Stimulated activated CD4-positive, alpha-beta T cell treated with anti-CD3 and anti-CD28 coated beads, Interleukin-15, amount 100 ng/mL, for 48 hours (primary cell): ENCODE data around the gene BAAT.
"Not testable (repeated sequence)": the region's sequence is repeated elsewhere in the genome, so short reads cannot be mapped to it uniquely, and the experiment has no call there.

Experiments
- DNase-seq, 2 donors: peaks; one replicate each; pipeline ENCODE4 v3.0.0-alpha.2; 2020; ENCODE audit warnings: low read depth in 2 of 2

The BAAT gene

GRCh38 chr9:101384873-101385536 lies at the start of gene BAAT:
Gene BAAT (minus strand): TSS chr9:101385006. CDS start chr9:101371404, 13,602 bp downstream.
- DNase-seq: not testable (repeated sequence)

DNA sequence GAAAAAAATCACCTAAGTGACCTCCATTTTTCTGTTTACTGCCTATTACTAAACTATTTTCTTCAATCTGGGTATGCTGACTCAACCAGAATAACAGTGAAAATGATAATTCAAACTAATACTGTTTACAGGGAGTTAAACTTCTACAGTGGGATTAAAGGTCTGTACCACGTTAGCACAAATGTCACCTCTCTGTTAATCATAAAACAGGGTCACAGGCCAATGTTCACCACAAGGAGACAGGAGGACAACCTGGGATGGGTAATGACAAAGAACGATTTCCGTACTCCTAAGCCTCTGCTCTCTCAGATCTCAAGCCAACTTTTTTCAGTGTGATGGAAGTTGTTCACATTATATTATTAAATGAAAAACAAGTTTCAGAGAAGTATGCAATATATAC lies 48.4 kb upstream of the BAAT start:
- no peak for DNase-seq

DNA sequence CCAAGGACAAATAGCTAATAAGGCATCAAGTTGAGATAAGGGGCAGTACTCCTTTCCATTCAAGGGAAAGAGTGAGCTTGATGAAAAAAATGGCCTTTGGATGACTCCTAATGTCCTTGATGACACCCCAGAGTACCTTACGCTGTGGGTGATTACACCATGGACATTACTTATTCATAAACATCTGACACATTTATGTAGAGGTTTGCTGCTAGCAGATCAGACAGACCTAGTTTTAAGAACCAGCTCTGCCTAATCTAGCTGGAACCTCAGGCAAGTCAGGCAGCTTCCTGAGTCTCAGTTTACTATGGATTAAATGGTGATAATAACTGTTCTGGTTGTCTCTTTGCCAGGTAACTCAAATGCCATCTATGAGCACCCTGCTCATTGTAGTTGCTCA lies 47.9 kb upstream of the BAAT start:
- no peak for DNase-seq

DNA sequence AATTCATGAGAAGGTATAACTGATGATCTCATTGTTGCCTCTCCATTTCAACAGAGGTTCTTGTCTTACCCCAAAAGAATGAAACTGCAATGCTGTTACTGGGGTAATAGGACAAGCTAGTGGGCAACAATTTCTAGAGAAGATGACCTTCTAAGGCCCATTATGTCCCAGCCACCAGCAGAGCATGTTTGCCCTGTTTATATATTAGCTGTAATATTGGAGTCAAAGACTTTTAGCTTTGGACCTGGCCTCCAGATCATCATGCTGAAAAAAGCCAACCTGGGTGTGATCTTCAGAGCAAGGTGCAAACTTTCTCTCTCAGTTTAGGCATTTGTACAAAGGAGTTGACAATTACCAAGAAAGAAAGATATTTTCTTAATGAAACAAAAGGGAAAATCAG lies 47.4 kb upstream of the BAAT start:
- DNase-seq: no peak

- DNase-seq: no peak
These were observed 44.9 kb upstream of the BAAT start for GRCh38 chr9:101429736-101430135.

- DNase-seq: no peak
These were observed 44.1 kb upstream of the BAAT start for GRCh38 chr9:101428909-101429308.

GRCh38 chr9:101427957-101428655 lies 43.3 kb upstream of the BAAT start:
- DNase-seq: no peak

DNA sequence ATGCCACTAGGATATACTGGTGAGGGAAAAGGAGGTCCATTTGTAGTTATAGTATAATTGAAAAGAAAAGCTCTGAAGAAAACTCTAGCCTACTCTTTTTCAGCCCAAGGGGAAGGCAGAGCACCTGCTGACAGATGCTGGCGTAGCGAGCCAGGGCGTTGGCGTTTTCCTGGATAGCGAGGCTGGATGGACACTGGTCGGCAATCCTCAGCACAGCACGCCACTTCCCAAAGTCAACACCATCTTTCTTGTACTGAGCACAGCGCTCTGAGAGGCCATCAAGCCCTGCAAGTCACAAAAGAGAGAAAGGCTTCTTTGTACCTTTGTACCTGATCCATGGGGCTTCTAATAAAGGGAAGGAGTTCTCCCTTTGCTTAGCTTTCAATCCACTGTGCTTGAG lies 42.6 kb upstream of the BAAT start:
- no peak for DNase-seq

DNA sequence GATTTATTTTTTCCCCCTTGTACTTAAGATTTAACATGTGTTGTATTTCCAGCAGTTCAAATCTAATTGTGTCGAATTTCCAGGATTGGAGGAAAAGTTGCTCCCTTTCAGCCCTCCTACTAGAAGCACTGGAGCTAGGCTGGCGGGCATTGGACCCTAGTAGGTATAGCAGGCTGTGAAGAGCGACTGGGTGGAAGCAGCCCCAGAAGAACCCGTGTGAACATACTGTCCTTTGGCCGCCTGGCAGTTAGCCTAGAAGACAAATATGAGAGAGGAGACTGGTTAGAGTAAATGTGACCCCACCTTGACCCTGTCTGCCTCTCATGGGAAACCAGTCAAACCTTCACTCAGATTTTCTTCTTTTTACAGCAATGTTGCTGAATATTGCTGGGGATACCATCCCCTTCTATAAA lies 36.9 kb upstream of the BAAT start:
- DNase-seq: no peak

DNA sequence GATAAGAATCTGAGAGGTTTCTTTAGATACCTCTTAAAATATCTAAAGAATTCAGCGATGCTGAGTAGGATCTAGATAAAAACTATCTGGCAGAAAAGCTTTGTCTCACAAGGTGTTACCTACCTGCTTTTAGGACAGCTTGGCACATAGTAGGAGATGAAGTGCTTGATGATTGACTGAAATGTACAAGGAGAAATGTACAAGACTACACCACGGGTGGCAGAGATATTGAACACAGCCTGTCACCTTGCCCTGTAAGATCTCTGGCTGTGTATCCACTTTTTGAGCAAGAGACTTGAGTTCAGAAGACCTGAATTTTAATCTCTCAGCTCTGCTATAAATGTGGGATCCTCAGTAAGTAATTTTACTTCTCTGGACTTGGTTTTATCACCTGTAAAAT lies 35.1 kb upstream of the BAAT start:
- DNase-seq: no peak

GRCh38 chr9:101418518-101419430 lies 34.0 kb upstream of the BAAT start:
- no peak for DNase-seq

DNA sequence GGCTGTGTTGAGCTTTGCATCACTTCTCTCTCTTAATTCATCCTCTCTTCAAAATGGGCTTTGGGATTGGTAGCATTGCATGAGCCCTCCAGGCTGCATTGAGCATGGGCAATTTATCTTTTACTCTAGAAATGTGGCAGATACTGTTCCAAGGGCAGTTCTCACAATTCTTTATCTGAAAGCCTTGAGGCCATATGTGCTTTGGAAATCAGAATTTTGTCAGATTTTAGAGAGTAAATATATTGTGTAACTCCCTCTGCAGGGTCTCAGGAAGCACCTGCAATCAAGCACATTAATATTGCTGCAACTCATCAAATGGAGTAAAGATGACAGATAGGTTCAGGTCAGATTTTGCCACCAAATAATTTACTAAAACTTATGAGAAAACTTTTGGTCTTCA lies 33.2 kb upstream of the BAAT start:
- DNase-seq: no peak

DNA sequence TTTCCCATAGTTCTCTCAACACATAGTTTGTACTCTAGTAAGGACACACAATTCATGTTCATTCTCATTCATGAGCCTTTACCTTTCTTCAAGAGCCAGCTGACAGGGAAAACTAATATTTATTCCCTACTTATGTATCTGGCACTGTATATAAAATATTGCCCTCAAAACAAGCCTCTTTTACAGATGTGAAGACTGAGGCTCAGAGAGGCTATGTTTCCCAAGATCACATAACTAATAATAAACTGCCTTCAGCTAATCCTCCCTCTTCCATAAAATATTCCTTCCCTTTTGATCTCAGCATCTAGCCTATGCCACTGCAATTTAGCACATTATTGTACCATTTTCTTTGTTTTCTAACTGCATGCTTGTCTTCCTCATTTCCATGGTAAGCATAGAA lies 32.6 kb upstream of the BAAT start:
- DNase-seq: no peak

DNA sequence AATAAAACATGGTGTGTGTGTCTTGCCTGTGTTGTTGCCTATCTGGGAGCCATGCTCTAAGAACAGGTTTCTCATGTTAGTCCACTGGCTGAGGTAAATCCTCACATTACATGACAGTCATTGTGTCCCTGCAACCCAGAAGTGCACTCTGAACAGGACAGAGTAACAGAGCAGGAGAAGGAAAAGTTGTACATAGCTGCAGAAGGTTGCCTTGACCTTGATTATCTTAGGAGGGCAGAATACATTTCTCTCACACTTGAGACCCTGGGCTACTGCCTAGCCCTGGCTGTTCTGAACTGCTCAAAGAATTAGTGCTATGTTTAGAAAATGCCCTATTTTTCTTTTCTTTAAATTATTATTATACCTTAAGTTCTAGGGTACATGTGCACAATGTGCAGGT lies 30.8 kb upstream of the BAAT start:
- no peak for DNase-seq

GRCh38 chr9:101414839-101415238 lies 30.0 kb upstream of the BAAT start:
- DNase-seq: no peak

- no peak for DNase-seq
These were observed 24.3 kb upstream of the BAAT start for GRCh38 chr9:101409079-101409477.

GRCh38 chr9:101408374-101409078 lies 23.7 kb upstream of the BAAT start:
- DNase-seq: no peak

DNA sequence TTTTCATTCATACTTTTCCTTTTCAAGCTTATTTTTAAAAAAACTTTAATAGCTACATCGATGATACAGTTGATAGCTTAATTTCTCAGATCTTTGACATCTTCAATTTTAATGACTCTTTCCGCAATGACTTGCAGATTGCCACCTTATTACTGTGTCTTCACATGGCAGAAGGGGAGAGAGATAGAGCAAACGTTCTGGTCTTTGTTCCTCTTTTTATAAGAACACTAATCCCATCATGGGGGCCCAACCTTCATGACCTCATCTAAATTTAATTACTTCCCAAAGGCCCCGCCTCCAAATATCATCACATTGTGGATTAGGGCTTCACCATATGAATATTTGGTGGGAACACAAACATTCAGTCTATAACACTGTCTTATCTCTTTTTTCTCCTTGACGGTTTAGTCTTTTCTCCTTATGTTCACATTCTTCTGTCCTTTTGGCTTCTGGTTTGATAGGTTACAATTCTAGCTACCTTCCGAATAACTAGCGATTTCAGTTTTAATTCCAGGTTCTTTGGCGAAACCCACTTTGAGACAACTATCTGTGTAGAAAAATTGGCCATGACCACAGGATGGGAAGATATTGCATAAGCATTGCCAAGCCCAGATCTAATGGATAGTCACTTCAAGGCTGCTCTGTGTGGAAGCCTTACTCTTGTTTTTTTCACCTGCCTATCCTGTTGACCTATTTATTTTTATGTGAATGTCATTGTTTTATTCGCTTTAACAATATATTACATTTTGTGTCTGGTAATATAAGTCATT lies 18.9 kb upstream of the BAAT start:
- no peak for DNase-seq

DNA sequence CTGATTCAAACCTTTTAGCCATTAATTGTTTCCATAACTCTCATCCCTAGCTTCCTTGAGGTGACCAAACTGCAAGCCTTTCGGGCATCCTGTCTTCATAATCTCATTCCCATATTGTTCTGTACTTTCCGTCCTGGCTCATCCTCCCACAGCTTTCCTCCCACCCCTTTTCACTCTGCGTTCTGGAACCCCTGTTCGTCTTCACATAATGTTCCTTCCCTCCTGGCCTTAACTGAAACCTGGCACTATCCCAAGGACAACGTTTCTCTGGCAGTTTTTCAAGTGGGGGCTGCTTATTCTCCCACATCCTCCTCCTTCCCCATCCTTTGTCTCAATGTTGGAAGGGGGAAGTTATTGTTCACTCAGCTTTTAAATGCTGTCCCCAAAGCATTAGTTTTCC lies 15.3 kb upstream of the BAAT start:
- DNase-seq: no peak

DNA sequence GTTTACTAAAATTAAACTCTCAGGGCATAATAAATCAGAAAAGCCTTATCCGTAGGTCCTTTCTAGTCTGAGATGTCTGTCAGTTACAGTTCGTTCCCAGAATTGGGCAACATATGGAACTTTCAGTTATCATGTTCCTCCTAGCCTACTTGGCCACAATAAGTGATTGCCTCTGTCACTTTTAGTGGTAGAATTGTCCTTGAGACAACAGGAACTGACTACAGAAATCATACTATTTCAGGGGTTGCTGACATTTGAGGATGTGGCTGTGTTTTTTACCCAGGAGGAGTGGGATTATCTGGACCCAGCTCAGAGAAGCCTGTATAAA lies 14.8 kb upstream of the BAAT start:
- DNase-seq: no peak

DNA sequence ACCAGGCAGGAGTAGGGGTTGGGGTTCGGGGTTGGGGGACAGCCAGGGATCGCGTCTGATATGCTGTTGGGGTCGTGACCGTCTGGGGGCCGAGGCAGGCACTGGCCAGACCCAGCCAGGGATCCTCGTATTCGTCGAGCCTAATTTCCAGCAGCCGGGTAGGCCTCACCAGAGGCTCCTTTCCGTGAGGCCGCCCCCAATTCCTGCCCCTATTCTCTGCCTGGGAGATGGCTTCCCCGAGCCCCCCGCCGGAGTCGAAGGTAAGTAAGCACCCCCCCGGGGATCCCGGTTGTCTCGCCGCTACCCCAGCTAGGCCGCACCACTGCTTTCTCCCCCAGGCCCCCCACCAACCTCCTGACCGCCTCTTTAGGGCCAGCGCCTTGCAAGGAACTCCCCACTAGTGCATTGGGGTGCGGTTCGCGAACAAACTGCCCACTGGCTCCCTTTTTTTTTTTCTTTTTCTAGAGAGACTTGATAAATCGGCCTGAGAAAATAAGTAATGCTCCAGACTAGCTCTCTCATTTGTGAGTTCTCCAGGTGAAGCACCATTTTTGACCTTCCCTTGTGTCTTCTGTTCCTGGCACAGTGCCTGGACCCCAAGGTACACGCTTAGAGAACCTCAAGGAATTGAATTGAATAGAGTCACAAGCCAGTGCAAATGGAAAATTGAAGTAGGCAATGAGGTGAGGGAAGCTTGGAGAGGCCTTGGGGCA lies 14.3 kb upstream of the BAAT start:
- no peak for DNase-seq
